ENCODE measurements around the gene KRTAP9-8. TPM values are rescaled to one million over a fixed set of nuclear protein-coding genes. Genes with fewer than 3 reads are reported as not detected.

The KRTAP9-8 gene
- total and polyA plus RNA-seq, 2 of the 13 experiments (the other 11 are each of a cell fraction or from before 2014, with no cell fraction given), result not detected

- BruUV-seq (replicated peaks), result no TSS peak
- no peak overlapping the region for H3K27ac ChIP-seq (ENCODE audit: extremely low read length, insufficient read depth, low read length)
- FAIRE-seq (no peak), ATAC-seq (no peak), DNase-seq (ENCODE audit: low spot score) (no peak)
- H3K9ac ChIP-seq (ENCODE audit: insufficient read depth, low read depth, low read length), result no peak overlapping the region
- WGBS (ENCODE audit: low lambda C conversion rate), result 0% methylated on average over 1 of the region's 1 CpG
- ChIA-PET CTCF (ENCODE audit: low intra/inter-chr PET ratio, low total read pairs) (no interaction called here), POLR2A (no interaction called here)
- peaks cover 6% of the 10 kb centered on the region; the same call in 1 of the 2 replicates for H3K4me1 ChIP-seq (ENCODE audit: insufficient read depth, low read length)
- no peak overlapping the region for H3K4me3 ChIP-seq (replicated peaks in 1 of 3; ENCODE audit: insufficient read depth in 1 of 3, low read depth in 2 of 3, low read length in 3 of 3)
- TF ChIP-seq MAFK (conservative IDR thresholded peaks at IDR 0.05 in 1 of 2, IDR thresholded peaks at IDR 0.05 in 1 of 2; ENCODE audit: low read length in 2 of 2), result 0 out of 4 replicates have a peak, but pooled peaks of 1 of the 2 experiments have one; percentile 12
- TF ChIP-seq MNT (IDR thresholded peaks at IDR 0.05), result peak; percentile 99
- TF ChIP-seq SATB2 (CRISPR knock-in tag; IDR thresholded peaks at IDR 0.05), result no peak
- H3K27me3 ChIP-seq (ENCODE audit: control insufficient read depth in 1 of 2, insufficient read depth in 2 of 2, low read length in 2 of 2), result peaks cover 0 to 33% of the 10 kb centered on the region in 2 experiments; a peak in 3 of 5 replicates
- in situ Hi-C loops (cut with HindIII; ENCODE audit: extremely low pct_ligation_motif_present, low pct_unique_long_range_greater_than_20kb), result no loop called here
- H2AFZ ChIP-seq (ENCODE audit: low read length), result no peak overlapping the region
- no peaks in the 10 kb centered on the region for H4K20me1 ChIP-seq (ENCODE audit: insufficient read depth, low read length)
- intact Hi-C loops (cut with micrococcal nuclease; ENCODE audit: unreplicated experiment), result no loop called here
- H3K36me3 ChIP-seq (replicated peaks in 1 of 2; ENCODE audit: control insufficient read depth in 1 of 2, insufficient read depth in 2 of 2, low read length in 2 of 2), result no peaks in the 10 kb centered on the region
- no peak overlapping the region for H3K4me2 ChIP-seq (ENCODE audit: low read depth, low read length)
- H3K79me2 ChIP-seq (ENCODE audit: insufficient read depth, low read length), result no peaks in the 10 kb centered on the region
- 0 out of 2 replicates have a peak, but pooled peaks cover 5% of the 10 kb centered on the region for H3K9me3 ChIP-seq (ENCODE audit: low read length)
Measured at GRCh38 chr17:41211845-41212466, 25.8 kb upstream of the KRTAP9-8 start.

GRCh38 chr17:41212524-41213169 lies 25.2 kb upstream of the KRTAP9-8 start:
- DNase-seq (ENCODE audit: low spot score) (no peak), ATAC-seq (no peak), FAIRE-seq (no peak)
- 0 out of 2 replicates have a peak, but pooled peaks cover 2% of the 10 kb centered on the region for H3K9me3 ChIP-seq (ENCODE audit: low read length)
- H3K79me2 ChIP-seq (ENCODE audit: insufficient read depth, low read length), result no peaks in the 10 kb centered on the region
- in situ Hi-C loops (cut with HindIII; ENCODE audit: extremely low pct_ligation_motif_present, low pct_unique_long_range_greater_than_20kb), result no loop called here
- BruUV-seq (replicated peaks), result no TSS peak
- 0% methylated on average over 6 of the region's 7 CpGs for WGBS (ENCODE audit: low lambda C conversion rate)
- no peak overlapping the region for H2AFZ ChIP-seq (ENCODE audit: low read length)
- intact Hi-C loops (cut with micrococcal nuclease; ENCODE audit: unreplicated experiment), result no loop called here
- TF ChIP-seq JARID2 (CRISPR knock-in tag; IDR thresholded peaks at IDR 0.05; ENCODE audit: insufficient replicate concordance), result no peak
- TF ChIP-seq GPN1 (CRISPR knock-in tag; IDR thresholded peaks at IDR 0.05; ENCODE audit: borderline replicate concordance), result 0 out of 2 replicates have a peak, but pooled peaks have one; percentile 44
- no peak for TF ChIP-seq NFKBIZ (CRISPR knock-in tag; IDR thresholded peaks at IDR 0.05)
- H3K4me1 ChIP-seq (ENCODE audit: insufficient read depth, low read length), result peaks cover 6% of the 10 kb centered on the region; the same call in 1 of the 2 replicates
- POLR2A ChIA-PET, result no interaction called here
- CTCF ChIA-PET (ENCODE audit: low intra/inter-chr PET ratio, low total read pairs), result no interaction called here
- no peak overlapping the region for H3K4me2 ChIP-seq (ENCODE audit: low read depth, low read length)
- H3K9ac ChIP-seq (ENCODE audit: insufficient read depth, low read depth, low read length), result no peak overlapping the region
- H3K4me3 ChIP-seq (replicated peaks in 1 of 3; ENCODE audit: insufficient read depth in 1 of 3, low read depth in 2 of 3, low read length in 3 of 3), result no peak overlapping the region
- H3K27me3 ChIP-seq (ENCODE audit: control insufficient read depth in 1 of 2, insufficient read depth in 2 of 2, low read length in 2 of 2), result peaks cover 0 to 33% of the 10 kb centered on the region in 2 experiments; a peak in 3 of 5 replicates
- H3K36me3 ChIP-seq (replicated peaks in 1 of 2; ENCODE audit: control insufficient read depth in 1 of 2, insufficient read depth in 2 of 2, low read length in 2 of 2), result no peaks in the 10 kb centered on the region
- no peak overlapping the region for H3K27ac ChIP-seq (ENCODE audit: extremely low read length, insufficient read depth, low read length)
- H4K20me1 ChIP-seq (ENCODE audit: insufficient read depth, low read length), result no peaks in the 10 kb centered on the region
